ENCODE measurements around the gene GATB. TPM values are rescaled to one million over a fixed set of nuclear protein-coding genes. Genes with fewer than 3 reads are reported as not detected.

Gene GATB
- total RNA-seq, 1 donor from 2014 or later = 24.5 TPM

DNA sequence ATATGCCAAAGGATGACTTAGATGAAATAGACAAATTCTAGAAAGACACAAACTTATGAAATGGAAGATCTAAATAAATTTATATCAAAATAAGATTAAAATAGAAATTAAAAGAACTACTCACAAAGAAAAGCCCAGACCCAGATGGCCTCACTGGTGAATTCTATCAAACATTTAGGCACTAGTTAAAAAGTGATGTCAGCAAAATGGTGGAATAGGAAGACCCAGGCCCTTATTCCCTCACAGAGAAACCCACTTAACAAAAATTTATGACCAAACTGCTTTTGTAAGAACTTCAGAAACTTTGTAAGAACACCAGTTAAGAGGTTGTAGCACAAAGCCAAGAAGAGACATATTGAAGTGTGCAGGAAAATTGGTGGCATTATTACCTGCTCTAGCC lies 129.5 kb downstream of the GATB start:
- Mint-ChIP-seq H3K9me3 (ENCODE audit: unreplicated experiment) (no peaks in the 10 kb centered on the region), H3K4me3 (ENCODE audit: unreplicated experiment) (no peak overlapping the region), H3K36me3 (ENCODE audit: unreplicated experiment) (no peaks in the 10 kb centered on the region), H3K27ac (ENCODE audit: unreplicated experiment) (no peak overlapping the region), H3K4me1 (ENCODE audit: low read depth, unreplicated experiment) (peaks cover 13% of the 10 kb centered on the region), H3K27me3 (ENCODE audit: unreplicated experiment) (no peaks in the 10 kb centered on the region)
- no peak for TF ChIP-seq CTCF (IDR thresholded peaks at IDR 0.05; ENCODE audit: partially characterized antibody, unreplicated experiment)
- DNase-seq = no peak

DNA sequence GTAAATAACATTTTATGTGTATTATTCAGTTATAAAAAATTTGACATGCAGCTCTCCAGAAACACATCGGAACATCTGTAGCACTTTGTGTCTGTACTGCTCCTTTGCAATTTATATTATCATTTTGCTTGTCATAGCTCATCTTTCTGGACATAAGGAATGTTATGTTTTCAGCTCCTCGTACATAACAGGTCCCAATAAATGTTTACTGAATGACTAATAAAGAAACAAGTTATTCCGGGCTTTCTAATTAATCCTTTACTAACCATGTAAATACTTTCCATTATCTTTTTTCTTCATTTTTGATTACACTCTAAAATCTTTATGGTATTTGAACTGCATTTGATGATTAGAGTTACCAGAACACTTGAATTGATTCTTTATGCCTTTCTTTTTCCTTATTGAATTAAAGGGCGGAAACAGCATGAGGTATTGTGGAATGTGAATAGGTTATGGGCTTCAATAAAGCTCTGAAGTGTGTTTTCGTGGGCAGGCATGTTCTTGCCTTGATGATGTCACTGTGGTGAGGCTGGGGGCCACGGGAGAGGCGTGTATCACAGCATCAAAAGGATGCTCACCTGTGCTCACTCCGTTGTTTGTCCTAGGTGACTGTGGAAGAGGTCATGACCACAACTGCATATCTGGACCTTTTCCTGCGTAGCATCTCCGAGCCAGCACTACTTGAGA lies 131.6 kb downstream of the GATB start:
- no peak for TF ChIP-seq CTCF (IDR thresholded peaks at IDR 0.05; ENCODE audit: partially characterized antibody, unreplicated experiment)
- Mint-ChIP-seq H3K36me3 (ENCODE audit: unreplicated experiment) (no peaks in the 10 kb centered on the region), H3K27ac (ENCODE audit: unreplicated experiment) (no peak overlapping the region), H3K27me3 (ENCODE audit: unreplicated experiment) (no peaks in the 10 kb centered on the region), H3K4me3 (ENCODE audit: unreplicated experiment) (no peak overlapping the region), H3K4me1 (ENCODE audit: low read depth, unreplicated experiment) (peaks cover 17% of the 10 kb centered on the region), H3K9me3 (ENCODE audit: unreplicated experiment) (no peaks in the 10 kb centered on the region)
- no peak for DNase-seq

DNA sequence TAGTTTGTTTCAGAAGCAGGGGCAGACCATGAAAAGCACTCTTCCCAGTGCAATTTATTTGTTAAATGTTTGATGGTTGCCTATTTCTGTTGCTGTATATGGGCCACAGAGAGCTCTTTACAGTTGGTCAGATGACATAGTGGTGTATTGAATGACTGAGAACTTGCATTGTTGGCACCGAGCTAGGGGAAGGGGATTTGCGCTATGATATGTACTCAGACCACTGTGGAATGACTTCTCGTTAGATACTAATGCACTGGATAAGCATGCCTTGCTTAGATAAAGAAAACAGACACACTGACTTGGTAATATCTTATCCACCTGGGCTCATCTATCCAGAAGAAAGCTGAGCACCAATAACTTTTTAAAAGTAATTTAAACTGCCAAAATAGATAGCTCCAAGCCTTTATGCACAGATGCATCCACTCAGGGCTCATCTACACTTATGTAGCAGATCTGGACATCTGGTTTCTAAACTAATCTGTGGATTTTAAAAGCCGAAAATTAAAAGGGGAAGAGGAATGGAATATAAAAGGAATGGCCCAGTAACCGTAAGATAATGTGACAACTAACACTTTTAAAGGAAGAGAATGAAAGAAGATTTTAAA lies 132.7 kb downstream of the GATB start:
- no peak overlapping the region for H3K27ac Mint-ChIP-seq (ENCODE audit: unreplicated experiment)
- no peak overlapping the region for H3K4me3 Mint-ChIP-seq (ENCODE audit: unreplicated experiment)
- H3K27me3 Mint-ChIP-seq (ENCODE audit: unreplicated experiment) = no peaks in the 10 kb centered on the region

DNA sequence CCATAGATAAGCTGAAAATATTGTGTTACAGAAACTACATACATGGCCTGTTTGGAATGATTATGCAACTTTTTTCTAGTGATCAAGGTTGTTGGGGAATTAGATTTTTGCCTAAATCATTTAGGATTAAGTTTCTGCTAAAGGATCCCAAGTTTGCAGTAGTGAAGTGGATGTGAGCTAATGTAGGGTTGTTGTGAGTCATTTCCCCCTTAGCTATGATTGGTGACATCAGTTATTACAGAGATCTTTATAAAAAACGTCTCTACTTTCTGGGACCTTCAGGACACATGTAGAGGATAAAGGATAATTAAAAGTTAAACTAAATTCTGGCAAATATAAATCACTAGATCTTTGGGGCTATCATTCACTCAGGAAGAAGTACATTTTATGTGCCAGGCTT lies 133.3 kb downstream of the GATB start:
- H3K27ac Mint-ChIP-seq (ENCODE audit: unreplicated experiment) = no peak overlapping the region
- no peaks in the 10 kb centered on the region for H3K36me3 Mint-ChIP-seq (ENCODE audit: unreplicated experiment)
- H3K27me3 Mint-ChIP-seq (ENCODE audit: unreplicated experiment) = no peaks in the 10 kb centered on the region
- H3K4me3 Mint-ChIP-seq (ENCODE audit: unreplicated experiment) = no peak overlapping the region
- no peak for TF ChIP-seq CTCF (IDR thresholded peaks at IDR 0.05; ENCODE audit: partially characterized antibody, unreplicated experiment)
- H3K4me1 Mint-ChIP-seq (ENCODE audit: low read depth, unreplicated experiment) = peaks cover 17% of the 10 kb centered on the region
- DNase-seq = no peak
- H3K9me3 Mint-ChIP-seq (ENCODE audit: unreplicated experiment) = no peaks in the 10 kb centered on the region

More for the DNA sequence above, 132.7 kb downstream of the GATB start:
- TF ChIP-seq CTCF (IDR thresholded peaks at IDR 0.05; ENCODE audit: partially characterized antibody, unreplicated experiment) = no peak
- DNase-seq = no peak
- Mint-ChIP-seq H3K9me3 (ENCODE audit: unreplicated experiment) (no peaks in the 10 kb centered on the region), H3K4me1 (ENCODE audit: low read depth, unreplicated experiment) (peaks cover 17% of the 10 kb centered on the region), H3K36me3 (ENCODE audit: unreplicated experiment) (no peaks in the 10 kb centered on the region)

GRCh38 chr4:151626751-151627150 lies 134.1 kb downstream of the GATB start:
- H3K27ac Mint-ChIP-seq (ENCODE audit: unreplicated experiment) = no peak overlapping the region
- no peak overlapping the region for H3K4me3 Mint-ChIP-seq (ENCODE audit: unreplicated experiment)
- H3K9me3 Mint-ChIP-seq (ENCODE audit: unreplicated experiment) = no peaks in the 10 kb centered on the region
- TF ChIP-seq CTCF (IDR thresholded peaks at IDR 0.05; ENCODE audit: partially characterized antibody, unreplicated experiment) = no peak
- H3K36me3 Mint-ChIP-seq (ENCODE audit: unreplicated experiment) = no peaks in the 10 kb centered on the region
- H3K27me3 Mint-ChIP-seq (ENCODE audit: unreplicated experiment) = no peaks in the 10 kb centered on the region
- peaks cover 17% of the 10 kb centered on the region for H3K4me1 Mint-ChIP-seq (ENCODE audit: low read depth, unreplicated experiment)
- DNase-seq = no peak

Measured in glutamatergic neuron (in vitro differentiated cells).